HG02798 (cell line): ENCODE results near the gene HSPB6.

Source experiments
- ATAC-seq: cut with Tn5 transposase; IDR thresholded peaks from one replicate; pipeline ENCODE4 v1.9.1; 2021; ENCODE audit warnings: mild to moderate bottlenecking; ENCODE audit not compliant: unreplicated experiment, poor library complexity

Gene HSPB6

GRCh38 chr19:35768082-35768421 is 11.2 kb upstream of the HSPB6 start:
- ATAC-seq = no peak

GRCh38 chr19:35767288-35768081 is 10.7 kb upstream of the HSPB6 start:
- ATAC-seq = no peak

GRCh38 chr19:35766571-35767104 is 9.8 kb upstream of the HSPB6 start:
- no peak for ATAC-seq

- no peak for ATAC-seq
These were observed 7.8 kb upstream of the HSPB6 start for GRCh38 chr19:35764432-35765315.

GRCh38 chr19:35760711-35761349 is 4.0 kb upstream of the HSPB6 start:
- ATAC-seq = no peak

GRCh38 chr19:35759697-35760096 is 2.9 kb upstream of the HSPB6 start:
- no peak for ATAC-seq

GRCh38 chr19:35757749-35758608 is 1.1 kb upstream of the HSPB6 start, which contains the start of gene PROSER3:
Gene PROSER3 (plus strand): TSS chr19:35758176. CDS start chr19:35758216, 40 bp downstream.
- ATAC-seq = peak; percentile 98

GRCh38 chr19:35757231-35757748 is 461 bp upstream of the HSPB6 start:
- ATAC-seq = no peak

GRCh38 chr19:35755550-35756376 is 1.1 kb downstream of the HSPB6 start:
- ATAC-seq = no peak

- no peak for ATAC-seq
These were observed 1.7 kb downstream of the HSPB6 start for GRCh38 chr19:35755131-35755549.

GRCh38 chr19:35754370-35755130 is 2.3 kb downstream of the HSPB6 start:
- no peak for ATAC-seq

- no peak for ATAC-seq
These were observed 3.0 kb downstream of the HSPB6 start for GRCh38 chr19:35753634-35754369.

- no peak for ATAC-seq
These were observed 4.0 kb downstream of the HSPB6 start for GRCh38 chr19:35752746-35753350.

GRCh38 chr19:35751839-35752745 is 4.7 kb downstream of the HSPB6 start:
- ATAC-seq = no peak

GRCh38 chr19:35750167-35750566 is 6.7 kb downstream of the HSPB6 start:
- ATAC-seq = no peak
